Right renal pelvis (tissue), 4 donors: ENCODE results near the gene SLC39A13. TPM values are rescaled to one million over a fixed set of nuclear protein-coding genes. Genes with fewer than 3 reads are reported as not detected.

ENCODE experiments used
- DNase-seq, 4 donors: peaks; one replicate each; pipeline ENCODE4 v3.0.0-alpha.2; 2013; ENCODE audit warnings: low read depth in 4 of 4, low spot score in 3 of 4, missing footprints in 1 of 4
- polyA plus RNA-seq, 4 donors: library from polyadenylated mRNA; unstranded; fragments of 120-200 nt; gene quantifications; one replicate each; pipeline ENCODE4 v1.2.1, GENCODE V29; 2013; ENCODE audit not compliant: insufficient read length in 4 of 4

Gene SLC39A13
- polyA plus RNA-seq, 4 donors = 47.0 to 73.0 (median 53.9) TPM

- no peak for DNase-seq
These were observed 10.3 kb downstream of the SLC39A13 start for GRCh38 chr11:47418454-47419259.

- DNase-seq = no peak
These were observed 17.2 kb downstream of the SLC39A13 start for GRCh38 chr11:47425611-47426010.

- DNase-seq = peak; percentile 95 to 98 (median 96)
These were observed 17.9 kb downstream of the SLC39A13 start, which contains the start of gene PSMC3 for GRCh38 chr11:47426062-47426956. Gene PSMC3 (minus strand): TSS chr11:47426439. CDS start chr11:47426279, 160 bp downstream.

- no peak for DNase-seq
These were observed 22.1 kb downstream of the SLC39A13 start for GRCh38 chr11:47430524-47430923.

- DNase-seq = no peak
These were observed 23.1 kb downstream of the SLC39A13 start for GRCh38 chr11:47431356-47432083.

GRCh38 chr11:47433157-47433556 is 24.8 kb downstream of the SLC39A13 start:
- DNase-seq = no peak

- no peak for DNase-seq
These were observed 25.8 kb downstream of the SLC39A13 start for GRCh38 chr11:47434011-47434786.

GRCh38 chr11:47435687-47436086 is 27.3 kb downstream of the SLC39A13 start:
- no peak for DNase-seq

- DNase-seq = no peak
These were observed 28.3 kb downstream of the SLC39A13 start for GRCh38 chr11:47436726-47437125.

- no peak for DNase-seq
These were observed 28.9 kb downstream of the SLC39A13 start for GRCh38 chr11:47437218-47437745.

- no peak for DNase-seq
These were observed 29.5 kb downstream of the SLC39A13 start for GRCh38 chr11:47437746-47438418.

GRCh38 chr11:47438721-47439120 is 30.3 kb downstream of the SLC39A13 start:
- DNase-seq = no peak

- no peak for DNase-seq
These were observed 31.7 kb downstream of the SLC39A13 start for GRCh38 chr11:47440054-47440476.

GRCh38 chr11:47441421-47441820 is 33.0 kb downstream of the SLC39A13 start:
- DNase-seq = no peak

GRCh38 chr11:47442514-47442913 is 34.1 kb downstream of the SLC39A13 start:
- no peak for DNase-seq

GRCh38 chr11:47443028-47443700 is 34.8 kb downstream of the SLC39A13 start:
- no peak for DNase-seq

GRCh38 chr11:47443817-47444216 is 35.4 kb downstream of the SLC39A13 start:
- no peak for DNase-seq

- no peak for DNase-seq
These were observed 37.5 kb downstream of the SLC39A13 start for GRCh38 chr11:47445840-47446239.

GRCh38 chr11:47446833-47447232 is 38.4 kb downstream of the SLC39A13 start:
- no peak for DNase-seq
